Stimulated activated CD4-positive, alpha-beta T cell treated with anti-CD3 and anti-CD28 coated beads, Interleukin-4, amount 100 ng/mL, for 4 hours (primary cell): ENCODE data around the gene PGR.
"Not testable (repeated sequence)": the region's sequence is repeated elsewhere in the genome, so short reads cannot be mapped to it uniquely, and the experiment has no call there.

Experiments
- DNase-seq, 2 experiments: peaks; one replicate each; pipeline ENCODE4 v3.0.0-alpha.2; 2020

PGR gene

DNA sequence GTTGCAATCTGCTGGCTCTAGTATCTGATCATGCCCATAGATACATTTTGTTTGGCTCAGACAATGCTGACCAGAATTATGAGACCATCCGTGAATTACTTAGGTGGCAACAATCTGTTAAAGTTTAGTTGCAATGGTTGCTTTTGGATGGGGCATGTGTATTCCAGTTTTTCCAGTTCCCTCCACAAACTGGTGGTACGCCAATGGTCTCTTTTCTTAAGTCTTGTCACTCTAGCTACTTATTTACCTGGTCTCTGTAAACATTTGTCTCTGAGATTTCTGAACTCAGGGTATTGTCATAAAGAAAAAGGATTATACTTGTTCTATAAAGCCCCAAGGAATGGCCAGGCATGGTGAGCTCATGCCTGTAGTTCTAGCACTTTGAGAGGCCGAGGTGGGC, 65.9 kb downstream of the PGR start:
- no peak for DNase-seq

DNA sequence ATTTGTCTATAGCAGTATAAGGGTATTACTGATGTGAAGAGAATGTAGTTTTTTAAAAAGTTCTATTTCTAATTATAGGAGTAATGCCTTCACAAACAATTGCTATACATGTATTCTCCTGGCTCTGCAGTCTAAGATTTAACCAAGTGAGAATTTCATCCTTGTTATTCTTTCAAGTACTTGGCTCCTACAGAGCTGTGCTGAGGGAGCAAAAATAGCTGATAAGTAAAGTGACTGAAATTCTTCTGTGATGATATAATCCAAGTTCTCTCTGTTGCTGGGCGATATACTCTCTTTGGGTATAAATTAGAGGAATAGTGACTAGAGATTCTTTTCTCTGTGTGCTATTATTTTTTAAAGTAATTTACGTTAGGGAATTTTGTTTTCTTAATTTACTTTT, 68.0 kb downstream of the PGR start:
- no peak for DNase-seq

DNA sequence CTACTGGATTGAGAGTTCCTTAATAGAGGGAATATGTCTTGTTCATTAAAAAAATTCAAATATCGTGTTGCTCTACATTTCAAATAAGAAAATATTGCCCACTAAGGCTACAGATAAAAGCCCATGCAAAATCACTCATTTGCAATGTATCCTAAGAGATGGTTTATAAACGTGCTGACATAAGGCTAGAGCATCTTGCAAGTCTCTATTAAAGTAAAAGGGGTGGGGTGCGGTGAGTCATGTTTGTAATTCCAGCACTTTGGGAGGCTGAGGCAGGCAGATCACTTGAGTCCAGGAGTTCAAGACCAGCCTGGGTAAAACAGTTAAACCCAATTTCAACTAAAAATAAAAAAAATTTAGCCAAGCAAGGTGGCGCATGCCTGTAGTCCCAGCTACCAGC, 70.3 kb downstream of the PGR start:
- no peak for DNase-seq

DNA sequence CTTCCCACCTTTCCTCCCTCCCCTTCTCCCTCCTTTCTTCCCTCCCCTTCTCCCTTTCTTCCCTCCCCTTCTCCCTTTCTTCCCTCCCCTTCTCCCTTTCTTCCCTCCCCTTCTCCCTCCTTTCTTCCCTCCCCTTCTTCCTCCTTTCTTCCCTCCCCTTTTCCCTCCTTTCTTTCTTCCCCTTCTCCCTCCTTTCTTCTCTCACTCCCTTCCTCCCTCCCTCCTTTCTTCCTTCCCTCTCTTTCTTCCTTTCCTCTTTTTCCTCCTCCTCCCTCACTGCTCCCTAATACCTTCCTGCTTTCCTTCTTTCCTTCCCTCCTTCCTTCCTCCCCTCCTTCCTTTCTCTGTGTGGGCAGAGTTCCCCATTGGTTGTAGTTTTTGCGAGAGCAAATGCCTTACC, 76.1 kb downstream of the PGR start:
- DNase-seq: no peak

- DNase-seq: no peak
Measured at GRCh38 chr11:101051677-101052076, 77.9 kb downstream of the PGR start.

DNA sequence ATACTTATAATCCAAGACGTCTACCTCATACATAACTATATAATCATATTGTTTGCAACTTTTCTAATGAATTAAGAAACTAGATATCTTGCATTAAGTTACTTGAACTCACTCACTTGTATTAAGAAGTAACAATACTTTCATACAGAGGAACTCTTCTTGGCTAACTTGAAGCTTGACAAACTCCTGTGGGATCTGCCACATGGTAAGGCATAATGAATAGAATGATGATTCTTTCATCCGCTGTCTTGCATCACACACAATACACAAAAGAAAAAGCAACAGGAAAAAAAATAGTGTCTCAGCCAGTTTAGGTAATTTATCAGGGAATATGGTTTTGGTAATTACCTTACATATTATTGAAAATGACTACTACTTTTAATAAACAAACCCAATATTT, 79.8 kb downstream of the PGR start:
- no peak for DNase-seq

DNA sequence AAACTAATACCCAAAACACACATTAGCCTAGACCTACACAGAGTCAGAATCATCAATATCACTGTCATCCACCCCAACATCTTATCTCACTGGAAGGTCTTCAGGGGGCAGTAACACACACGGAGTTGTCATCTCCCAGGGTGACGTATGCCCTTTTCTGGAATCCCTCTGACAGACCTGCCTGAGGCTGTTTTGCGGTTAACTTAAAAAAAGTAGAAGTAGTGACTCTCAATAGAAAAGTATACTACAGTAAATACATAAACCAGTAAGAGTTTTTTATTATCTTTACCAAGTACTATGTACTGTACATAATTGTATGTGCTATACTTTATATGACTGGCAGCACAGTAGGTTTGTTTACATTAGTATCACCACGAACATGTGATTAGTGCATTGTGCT, 80.5 kb downstream of the PGR start:
- no peak for DNase-seq

DNA sequence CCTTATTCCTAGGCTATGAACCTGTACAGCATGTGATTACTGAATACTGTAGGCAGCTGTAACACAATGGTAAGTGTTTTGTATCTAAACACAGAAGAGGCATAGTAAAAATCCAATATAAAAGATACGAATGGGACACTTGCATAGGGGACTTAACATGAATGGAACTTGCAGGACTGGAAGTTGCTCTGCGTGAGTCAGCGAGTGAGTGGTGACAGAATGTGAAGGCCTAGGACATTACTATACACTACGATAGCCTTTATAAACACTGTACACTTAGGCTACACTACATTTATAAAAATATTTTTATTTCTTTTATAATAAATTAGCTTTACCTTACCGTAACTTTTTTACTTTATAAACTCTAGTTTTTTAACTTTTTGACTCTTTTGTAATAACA, 81.1 kb downstream of the PGR start:
- DNase-seq: no peak

DNA sequence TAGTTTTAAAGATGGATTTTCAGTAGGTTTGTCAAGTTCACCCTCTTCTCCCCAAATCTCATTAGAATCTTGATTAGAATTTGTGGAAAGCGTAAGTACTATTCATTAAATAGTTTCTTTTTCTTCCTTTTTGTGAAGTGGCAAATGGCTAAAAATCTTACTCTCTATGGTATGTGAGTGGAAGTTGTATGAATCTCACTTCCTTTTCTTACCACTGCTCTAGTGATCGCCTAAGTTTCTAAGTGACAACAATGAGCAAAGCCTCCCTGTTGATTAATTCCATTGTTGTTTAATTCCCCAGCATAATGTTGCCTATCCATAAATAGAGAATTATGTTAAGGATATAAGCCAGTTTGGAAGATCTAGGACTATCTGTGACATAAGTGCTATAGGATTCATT, 82.7 kb downstream of the PGR start:
- DNase-seq: no peak

GRCh38 chr11:101045415-101045814, 84.2 kb downstream of the PGR start:
- DNase-seq: no peak

GRCh38 chr11:101043940-101044339, 85.7 kb downstream of the PGR start:
- DNase-seq: no peak

DNA sequence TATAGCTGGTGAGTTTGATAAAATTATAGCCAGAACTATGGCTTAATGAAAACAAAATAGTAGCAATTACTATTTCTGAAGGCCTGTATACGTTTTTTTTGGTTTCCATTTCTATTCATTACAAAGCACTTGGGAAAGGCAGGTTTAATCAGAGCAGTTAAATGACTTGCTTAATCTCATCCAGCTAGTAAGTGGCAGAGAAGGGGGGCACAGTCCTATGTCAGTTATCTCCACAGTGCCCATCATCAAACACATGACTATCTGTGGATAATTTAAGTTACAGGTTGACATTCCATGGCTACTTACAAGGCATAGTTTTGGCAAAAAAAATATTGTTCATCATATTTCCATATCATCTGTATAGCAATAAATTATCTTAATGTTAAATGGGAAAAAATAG, 93.7 kb downstream of the PGR start:
- no peak for DNase-seq

DNA sequence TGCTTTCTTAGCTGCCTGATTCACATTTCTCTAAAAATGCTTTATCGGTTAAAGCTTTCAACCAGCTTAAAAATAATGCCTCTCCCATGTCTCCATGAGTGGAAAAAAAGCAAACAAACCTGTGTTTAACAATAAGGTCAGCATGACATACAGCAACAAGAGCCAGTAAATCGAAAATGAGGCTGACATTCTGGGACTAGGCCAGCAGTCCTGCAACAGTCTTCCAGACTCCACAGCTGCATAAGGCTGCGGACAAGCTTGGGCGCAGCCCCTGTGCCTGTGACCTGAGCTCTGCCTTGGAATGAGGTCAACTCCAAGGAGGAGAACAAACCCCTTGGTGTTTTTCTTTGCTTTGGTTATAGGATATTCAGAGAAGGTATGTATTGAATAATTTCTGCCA, 95.5 kb downstream of the PGR start:
- no peak for DNase-seq

DNA sequence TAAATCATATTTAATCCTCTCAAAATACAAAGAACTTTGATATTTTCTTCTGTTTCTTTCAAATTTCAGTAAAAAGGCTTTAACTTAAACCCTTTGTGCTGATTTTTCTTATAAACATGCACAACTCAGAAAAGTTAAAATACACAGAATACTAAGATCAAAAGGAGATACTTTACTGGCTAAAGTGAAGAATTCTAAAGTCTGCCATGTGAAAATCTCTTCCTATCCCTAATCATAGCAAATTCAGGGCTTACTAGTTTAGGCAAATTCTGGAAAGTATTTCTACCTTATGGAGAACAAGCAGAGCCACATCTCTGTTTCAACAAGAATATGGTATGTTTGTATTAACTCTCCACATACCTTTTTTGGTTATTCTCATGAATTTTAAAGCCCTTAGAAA, 96.6 kb downstream of the PGR start:
- no peak for DNase-seq

GRCh38 chr11:101031713-101032112, 97.9 kb downstream of the PGR start:
- DNase-seq: no peak

DNA sequence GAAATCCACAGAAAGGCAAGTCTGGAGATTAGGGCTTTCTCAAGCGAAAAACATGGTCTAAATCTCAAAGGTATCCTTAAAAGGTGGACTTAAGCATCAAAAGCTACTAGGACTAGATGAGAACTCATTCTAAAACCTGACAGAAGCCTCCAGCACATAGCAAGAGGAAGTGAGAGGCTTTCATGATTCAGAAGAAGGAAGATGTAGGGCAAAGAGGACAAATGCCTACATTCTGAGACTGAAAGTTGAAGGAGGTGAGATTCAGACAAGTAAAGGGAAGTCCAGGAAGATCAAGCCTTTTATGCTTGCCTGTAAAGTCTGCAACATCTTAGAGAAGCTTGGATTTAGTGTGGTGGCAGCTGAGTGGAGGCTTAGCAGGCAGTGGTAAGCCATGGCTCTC, 98.9 kb downstream of the PGR start:
- DNase-seq: no peak

GRCh38 chr11:101030015-101030414, 99.6 kb downstream of the PGR start:
- DNase-seq: no peak

GRCh38 chr11:101028644-101029043, 101.0 kb downstream of the PGR start:
- no peak for DNase-seq

DNA sequence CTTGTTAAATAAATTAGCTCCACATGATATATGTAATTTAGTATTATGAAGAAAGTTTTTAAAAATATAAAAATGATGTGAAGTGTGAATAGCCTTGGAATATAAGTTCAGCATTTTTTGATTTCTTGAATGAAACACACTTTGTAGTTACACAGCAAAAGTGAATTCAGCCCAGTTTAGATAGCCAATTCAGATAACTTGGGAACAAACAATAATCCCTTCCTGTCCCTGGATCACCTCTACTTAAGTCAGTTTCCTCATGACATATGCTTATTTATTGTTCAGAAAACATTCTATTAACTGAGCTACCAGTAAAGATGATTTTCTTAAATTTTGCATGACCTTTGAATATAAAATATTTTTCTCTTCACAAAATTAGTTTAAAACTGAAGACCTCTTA, 107.4 kb downstream of the PGR start:
- no peak for DNase-seq

GRCh38 chr11:101019870-101020269, 109.7 kb downstream of the PGR start:
- no peak for DNase-seq

- DNase-seq: no peak
Measured at GRCh38 chr11:101014600-101015285, 114.9 kb downstream of the PGR start.

- not testable (repeated sequence) for DNase-seq
Measured at GRCh38 chr11:101013702-101014101, 115.9 kb downstream of the PGR start.

GRCh38 chr11:101011881-101012280, 117.7 kb downstream of the PGR start:
- DNase-seq: no peak

DNA sequence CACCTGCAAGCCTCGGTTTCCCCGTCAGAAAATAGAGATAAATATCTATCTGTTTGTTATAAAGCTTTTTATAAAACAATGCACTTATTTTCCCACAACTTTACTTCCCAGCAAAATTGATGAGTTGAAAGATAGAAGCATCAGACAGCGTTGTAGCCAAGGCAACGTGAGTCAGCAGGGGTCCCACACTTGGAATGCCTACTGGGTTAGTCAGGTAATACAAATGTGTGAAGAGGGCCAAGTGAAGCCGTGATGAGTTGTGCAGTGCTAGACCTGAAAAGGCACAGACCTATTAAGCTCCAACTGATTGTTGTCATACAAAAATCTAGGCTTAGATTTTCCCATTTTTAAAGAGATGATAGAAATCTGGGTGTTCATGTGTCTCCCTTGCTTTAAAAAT, 118.7 kb downstream of the PGR start:
- no peak for DNase-seq

DNA sequence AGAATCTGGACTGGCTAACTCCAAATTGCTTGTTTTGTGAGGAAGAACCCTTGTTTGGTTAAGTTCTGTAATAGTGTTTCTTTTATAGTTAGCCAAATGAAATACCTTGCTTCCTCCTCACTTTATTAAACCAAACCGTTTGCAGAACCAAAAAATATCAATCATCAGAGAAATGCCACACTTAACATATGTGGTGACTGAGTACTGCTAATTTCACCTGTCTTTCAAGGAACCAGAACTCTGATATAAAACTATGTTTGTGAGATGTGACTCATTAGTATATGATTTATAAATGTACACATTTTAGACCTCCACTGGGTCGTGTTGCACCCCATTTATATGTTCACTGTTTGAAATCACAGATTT, 119.9 kb downstream of the PGR start:
- no peak for DNase-seq
